GM23248 (cell line): ENCODE results near the gene FRYL. TPM values are rescaled to one million over a fixed set of nuclear protein-coding genes. Genes with fewer than 3 reads are reported as not detected.

ENCODE experiments used
- DNase-seq: peaks from one replicate; pipeline ENCODE4 v3.0.0-alpha.2; 2015
- H2AFZ ChIP-seq: fragments of 200-600 bp; sonication (generic); 2 replicates; pipeline ENCODE4 v1.6.1; 2016; ENCODE audit warnings: antibody characterized with exemption
- H3F3A ChIP-seq: fragments of 200-600 bp; sonication (generic); 2 replicates; pipeline ENCODE4 v1.6.1; 2016; ENCODE audit warnings: mild to moderate bottlenecking, antibody characterized with exemption, mixed run types; ENCODE audit not compliant: insufficient read depth
- H3K27ac ChIP-seq: fragments of 200-600 bp; sonication (generic); 2 replicates; pipeline ENCODE4 v1.5.1; 2016; ENCODE audit warnings: mild to moderate bottlenecking
- H3K27me3 ChIP-seq: fragments of 200-600 bp; sonication (generic); replicated peaks from 2 replicates; pipeline ENCODE4 v1.6.1; 2016; ENCODE audit warnings: mild to moderate bottlenecking; ENCODE audit not compliant: insufficient read depth
- H3K36me3 ChIP-seq: fragments of 200-600 bp; sonication (generic); 2 replicates; pipeline ENCODE4 v1.6.1; 2016; ENCODE audit warnings: low read depth, mild to moderate bottlenecking
- H3K4me1 ChIP-seq: fragments of 200-600 bp; sonication (generic); 2 replicates; pipeline ENCODE4 v1.6.1; 2016; ENCODE audit warnings: mild to moderate bottlenecking; ENCODE audit not compliant: insufficient read depth
- H3K4me2 ChIP-seq: fragments of 200-600 bp; sonication (generic); one replicate; pipeline ENCODE4 v1.6.1; 2016; ENCODE audit warnings: mild to moderate bottlenecking; ENCODE audit not compliant: unreplicated experiment
- H3K4me3 ChIP-seq: fragments of 200-600 bp; sonication (generic); 2 replicates; pipeline ENCODE4 v1.5.1; 2016; ENCODE audit warnings: mild to moderate bottlenecking
- H3K79me2 ChIP-seq: fragments of 200-600 bp; sonication (generic); 2 replicates; pipeline ENCODE4 v1.6.1; 2016; ENCODE audit warnings: mild to moderate bottlenecking; ENCODE audit not compliant: insufficient read depth
- H3K9ac ChIP-seq: fragments of 200-600 bp; sonication (generic); 2 replicates; pipeline ENCODE4 v1.6.1; 2016; ENCODE audit warnings: mild to moderate bottlenecking
- H3K9me2 ChIP-seq: fragments of 200-600 bp; sonication (generic); 2 replicates; pipeline ENCODE4 v1.6.1; 2016; ENCODE audit warnings: mixed run types, mild to moderate bottlenecking, moderate library complexity; ENCODE audit not compliant: insufficient read depth
- H3K9me3 ChIP-seq: fragments of 200-600 bp; sonication (generic); one replicate; pipeline ENCODE4 v1.6.1; 2017; ENCODE audit warnings: low read depth
- H4K20me1 ChIP-seq: fragments of 200-600 bp; sonication (generic); 2 replicates; pipeline ENCODE4 v1.6.0; 2016; ENCODE audit not compliant: insufficient read depth
- EZH2 ChIP-seq: fragments of 200-600 bp; sonication (generic); IDR thresholded peaks from 2 replicates; pipeline ENCODE4 v1.6.1; 2018; ENCODE audit warnings: antibody characterized with exemption, mild to moderate bottlenecking; ENCODE audit not compliant: insufficient read depth, poor library complexity, severe bottlenecking
- EZH2phosphoT487 ChIP-seq: fragments of 200-600 bp; sonication (generic); IDR thresholded peaks from 2 replicates; pipeline ENCODE4 v1.6.1; 2018; ENCODE audit warnings: antibody characterized with exemption, moderate library complexity, mild to moderate bottlenecking, low read depth; ENCODE audit not compliant: insufficient read depth
- WGBS, 2 experiments: methylation state at CpG; one replicate each; pipeline ENCODE4 v1.1.6; 2015 to 2017; ENCODE audit warnings: low lambda C conversion rate in 2 of 2, low coverage in 1 of 2; ENCODE audit errors: missing lambda C conversion rate in 2 of 2; 5-methylcytosine and 5-hydroxymethylcytosine counted together
- in situ Hi-C: fragments of 300-500 bp; cut with MboI; formaldehyde crosslinking; loops from 2 replicates; pipeline ENCODE4 v1.15.0; 2020
- polyA plus RNA-seq: library from polyadenylated mRNA; unstranded; fragments of >200 nt; fragmentation: Nextera tagmentation; extraction: Ambion mirVana; gene quantifications from 2 replicates; pipeline ENCODE4 v1.2.1, GENCODE V29; 2016
- total RNA-seq: library from RNA; depleted of rRNA; stranded (reverse); fragments of >200 nt; shearing (Covaris generic); gene quantifications from 2 replicates; pipeline ENCODE4 v1.2.3, GENCODE V29; 2014

FRYL gene
- total and polyA plus RNA-seq, 2 experiments from 2014 or later: 16.6 to 28.4 TPM

DNA sequence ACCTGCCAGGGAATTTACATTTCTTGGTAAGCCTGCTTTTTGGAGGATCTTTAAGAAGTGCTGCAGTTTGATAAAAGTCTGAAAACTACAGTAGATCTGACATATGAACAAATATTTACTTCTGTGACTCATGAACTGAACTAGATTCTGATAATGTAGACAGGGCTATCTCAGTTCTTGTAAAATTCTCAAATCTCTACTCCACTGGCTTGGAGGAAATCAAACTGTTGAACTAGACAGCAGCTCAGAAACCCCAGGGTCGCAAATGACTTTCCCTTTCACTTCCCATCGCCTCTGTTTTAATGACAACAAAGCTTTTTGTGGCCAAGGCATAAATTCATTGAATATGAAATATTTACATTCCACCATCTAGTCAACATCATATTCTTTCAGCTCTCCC, 35.4 kb upstream of the FRYL start:
- no peaks in the 10 kb centered on the region for H3K79me2 ChIP-seq
- H3K4me2 ChIP-seq: no peak overlapping the region
- no peaks in the 10 kb centered on the region for H3F3A ChIP-seq
- in situ Hi-C loops: no loop called here
- H3K9me2 ChIP-seq: no peaks in the 10 kb centered on the region
- 63 to 67% methylated on average over 2 of the region's 2 CpGs for WGBS, 2 experiments
- no peaks in the 10 kb centered on the region for H4K20me1 ChIP-seq
- H3K36me3 ChIP-seq: no peaks in the 10 kb centered on the region
- no peak for DNase-seq
- no peak overlapping the region for H3K27ac ChIP-seq
- no peaks in the 10 kb centered on the region for H3K9me3 ChIP-seq
- H3K4me3 ChIP-seq: no peak overlapping the region
- TF ChIP-seq EZH2: no peak
- TF ChIP-seq EZH2phosphoT487: no peak
- H2AFZ ChIP-seq: no peak overlapping the region
- no peak overlapping the region for H3K9ac ChIP-seq
- no peaks in the 10 kb centered on the region for H3K27me3 ChIP-seq
- no peaks in the 10 kb centered on the region for H3K4me1 ChIP-seq

GRCh38 chr4:48813964-48814363, 33.9 kb upstream of the FRYL start:
- H3K79me2 ChIP-seq: no peaks in the 10 kb centered on the region
- no peaks in the 10 kb centered on the region for H3K9me2 ChIP-seq
- no peak overlapping the region for H3K9ac ChIP-seq
- no peaks in the 10 kb centered on the region for H3K27me3 ChIP-seq
- TF ChIP-seq EZH2 (no peak), EZH2phosphoT487 (no peak)
- H3K9me3 ChIP-seq: no peaks in the 10 kb centered on the region
- H3K4me3 ChIP-seq: no peak overlapping the region
- in situ Hi-C loops: no loop called here
- H3K4me2 ChIP-seq: no peak overlapping the region
- H2AFZ ChIP-seq: no peak overlapping the region
- no peaks in the 10 kb centered on the region for H4K20me1 ChIP-seq
- no peak for DNase-seq
- H3K36me3 ChIP-seq: no peaks in the 10 kb centered on the region
- 58 to 66% methylated on average over 1 of the region's 1 CpG for WGBS, 2 experiments
- no peak overlapping the region for H3K27ac ChIP-seq
- no peaks in the 10 kb centered on the region for H3K4me1 ChIP-seq
- no peaks in the 10 kb centered on the region for H3F3A ChIP-seq

GRCh38 chr4:48812866-48813265, 32.8 kb upstream of the FRYL start:
- Histone ChIP-seq H3K9me2 (no peaks in the 10 kb centered on the region), H3K27me3 (no peaks in the 10 kb centered on the region), H3K27ac (no peak overlapping the region), H3K79me2 (no peaks in the 10 kb centered on the region), H3K9me3 (no peaks in the 10 kb centered on the region), H4K20me1 (no peaks in the 10 kb centered on the region), H3F3A (no peaks in the 10 kb centered on the region), H2AFZ (no peak overlapping the region), H3K9ac (no peak overlapping the region), H3K4me2 (no peak overlapping the region), H3K4me1 (no peaks in the 10 kb centered on the region), H3K36me3 (no peaks in the 10 kb centered on the region), H3K4me3 (no peak overlapping the region)
- TF ChIP-seq EZH2phosphoT487: no peak
- TF ChIP-seq EZH2: no peak
- in situ Hi-C loops: no loop called here
- no peak for DNase-seq
- WGBS, 2 experiments: 60 to 61% methylated on average over 6 of the region's 6 CpGs

GRCh38 chr4:48804584-48805301, 24.7 kb upstream of the FRYL start:
- no peaks in the 10 kb centered on the region for H3K9me2 ChIP-seq
- no peaks in the 10 kb centered on the region for H3K36me3 ChIP-seq
- no peaks in the 10 kb centered on the region for H3K27me3 ChIP-seq
- H3K27ac ChIP-seq: no peak overlapping the region
- no peaks in the 10 kb centered on the region for H3F3A ChIP-seq
- H2AFZ ChIP-seq: no peak overlapping the region
- peaks cover 10% of the 10 kb centered on the region for H3K4me1 ChIP-seq
- no peak overlapping the region for H3K4me3 ChIP-seq
- no peak for DNase-seq
- H3K79me2 ChIP-seq: no peaks in the 10 kb centered on the region
- H3K9me3 ChIP-seq: no peaks in the 10 kb centered on the region
- no peak overlapping the region for H3K4me2 ChIP-seq
- H3K9ac ChIP-seq: no peak overlapping the region
- TF ChIP-seq EZH2phosphoT487: no peak
- TF ChIP-seq EZH2: no peak
- in situ Hi-C loops: no loop called here
- WGBS, 2 experiments: 86 to 87% methylated on average over 8 of the region's 8 CpGs
- no peaks in the 10 kb centered on the region for H4K20me1 ChIP-seq
